PC-9 (cell line): Measurements from ENCODE around the gene ARHGEF1. TPM values are rescaled to one million over a fixed set of nuclear protein-coding genes. Genes with fewer than 3 reads are reported as not detected.
A peak's percentile ranks its signal among the peaks of the same experiment; 100 is the strongest.

Experiments used
- BruUV-seq: library from RNA; stranded (reverse); fragments of 400-500 nt; replicated peaks from 2 replicates; lab custom pipeline; 2021; lab: Mats Ljungman, UMichigan
- CTCF ChIA-PET: fragments of 300-600 bp; sonication (Branson Sonifier 250); formaldehyde crosslinking; loops from one replicate; lab custom pipeline; 2022; ENCODE audit warnings: antibody characterized with exemption; lab: Charles Lee
- POLR2A ChIA-PET: fragments of 300-600 bp; sonication (Branson Sonifier 250); formaldehyde crosslinking; loops from one replicate; lab custom pipeline; 2022; ENCODE audit warnings: antibody characterized with exemption; ENCODE audit not compliant: unreplicated experiment; lab: Charles Lee
- DNase-seq, 2 experiments: peaks; one replicate each; pipeline versions ENCODE4 v3.0.0 to v3.0.0-alpha.2; 2015 to 2022; ENCODE audit warnings: mixed read lengths in 1 of 2
- H2AFZ ChIP-seq: fragments of 200-600 bp; sonication (generic); 2 replicates; pipeline ENCODE4 v1.8.1; 2017; ENCODE audit warnings: antibody characterized with exemption
- H3F3A ChIP-seq: fragments of 200-600 bp; sonication (generic); 2 replicates; pipeline ENCODE4 v1.8.1; 2017; ENCODE audit warnings: antibody characterized with exemption, mild to moderate bottlenecking, low read depth; ENCODE audit not compliant: insufficient read depth
- H3K27ac ChIP-seq: fragments of 200-600 bp; sonication (generic); 2 replicates; pipeline ENCODE4 v1.6.1; 2016; ENCODE audit warnings: mixed run types
- H3K27me3 ChIP-seq: fragments of 200-600 bp; sonication (generic); 2 replicates; pipeline ENCODE4 v1.6.1; 2016; ENCODE audit warnings: low read depth, mixed run types; ENCODE audit not compliant: insufficient read depth
- H3K36me3 ChIP-seq: fragments of 200-600 bp; sonication (generic); 2 replicates; pipeline ENCODE4 v1.6.1; 2016; ENCODE audit warnings: low read depth, mixed run types
- H3K4me1 ChIP-seq: fragments of 200-600 bp; sonication (generic); replicated peaks from 2 replicates; pipeline ENCODE4 v1.6.1; 2016; ENCODE audit warnings: mixed run types; ENCODE audit not compliant: insufficient read depth
- H3K4me2 ChIP-seq: fragments of 200-600 bp; sonication (generic); 2 replicates; pipeline ENCODE4 v1.6.1; 2017; ENCODE audit warnings: mixed run types
- H3K4me3 ChIP-seq: fragments of 200-600 bp; sonication (generic); 2 replicates; pipeline ENCODE4 v1.6.1; 2016; ENCODE audit warnings: mixed run types
- H3K79me2 ChIP-seq: fragments of 200-600 bp; sonication (generic); 2 replicates; pipeline ENCODE4 v1.6.1; 2017; ENCODE audit warnings: low read depth, mixed run types
- H3K9me2 ChIP-seq: fragments of 200-600 bp; sonication (generic); 2 replicates; pipeline ENCODE4 v1.8.1; 2017; ENCODE audit warnings: mild to moderate bottlenecking; ENCODE audit not compliant: insufficient read depth
- H3K9me3 ChIP-seq: fragments of 200-600 bp; sonication (generic); 2 replicates; pipeline ENCODE4 v1.8.1; 2016; ENCODE audit warnings: low read depth; ENCODE audit not compliant: insufficient read depth
- H4K20me1 ChIP-seq: fragments of 200-600 bp; sonication (generic); 2 replicates; pipeline ENCODE4 v1.8.1; 2017; ENCODE audit not compliant: insufficient read depth
- CTCF ChIP-seq: fragments of 200-600 bp; sonication (generic); conservative IDR thresholded peaks from 2 replicates; pipeline ENCODE4 v1.6.1; 2017; ENCODE audit warnings: mixed run types, antibody characterized with exemption, mild to moderate bottlenecking, moderate library complexity
- EZH2 ChIP-seq: fragments of 200-600 bp; sonication (generic); IDR thresholded peaks from 2 replicates; pipeline ENCODE4 v1.8.0; 2017; ENCODE audit warnings: antibody characterized with exemption, low read depth
- intact Hi-C: fragments of 100-400 bp; cut with micrococcal nuclease; formaldehyde crosslinking; loops from one replicate; pipeline ENCODE4 v1.10.0; 2022; ENCODE audit not compliant: unreplicated experiment
- total RNA-seq: library from RNA; stranded (reverse); gene quantifications from 2 replicates; pipeline ENCODE4 v1.2.3, GENCODE V29; 2021

ARHGEF1 gene
- total RNA-seq, 1 experiment from 2014 or later = 101 TPM

GRCh38 chr19:41945135-41945766 lies 62.3 kb downstream of the ARHGEF1 start:
- CTCF ChIA-PET = interaction anchor here (0.6 kb wide), 1 partner anchor 17 kb away, joined by 3 read pairs; the partner anchor contains the start of gene ERFL
- intact Hi-C loops = no loop called here
- Histone ChIP-seq H4K20me1 (no peaks in the 10 kb centered on the region), H3K27ac (no peak overlapping the region), H2AFZ (no peak overlapping the region), H3K4me1 (no peaks in the 10 kb centered on the region), H3K9me3 (no peaks in the 10 kb centered on the region), H3K9me2 (no peaks in the 10 kb centered on the region), H3K79me2 (no peaks in the 10 kb centered on the region), H3F3A (no peaks in the 10 kb centered on the region), H3K4me3 (no peak overlapping the region), H3K27me3 (no peaks in the 10 kb centered on the region), H3K4me2 (no peak overlapping the region), H3K36me3 (no peaks in the 10 kb centered on the region)
- POLR2A ChIA-PET = no interaction called here
- BruUV-seq = no TSS peak
- TF ChIP-seq EZH2 (no peak), CTCF (no peak)
- no peak for DNase-seq

GRCh38 chr19:41947091-41947490 lies 64.1 kb downstream of the ARHGEF1 start:
- no peaks in the 10 kb centered on the region for H3K9me2 ChIP-seq
- no peak for DNase-seq
- H3K36me3 ChIP-seq = no peaks in the 10 kb centered on the region
- no peaks in the 10 kb centered on the region for H3K27me3 ChIP-seq
- H3K9me3 ChIP-seq = no peaks in the 10 kb centered on the region
- no peaks in the 10 kb centered on the region for H3F3A ChIP-seq
- H3K4me1 ChIP-seq = no peaks in the 10 kb centered on the region
- BruUV-seq = no TSS peak
- intact Hi-C loops = no loop called here
- H3K4me3 ChIP-seq = no peak overlapping the region
- TF ChIP-seq CTCF = no peak
- TF ChIP-seq EZH2 = no peak
- ChIA-PET CTCF (interaction anchor here (1.0 kb wide), 1 partner anchor 59 kb away, joined by 3 read pairs; no protein-coding TSS in a partner anchor), POLR2A (no interaction called here)
- no peaks in the 10 kb centered on the region for H4K20me1 ChIP-seq
- H3K4me2 ChIP-seq = no peak overlapping the region
- no peaks in the 10 kb centered on the region for H3K79me2 ChIP-seq
- H3K27ac ChIP-seq = no peak overlapping the region
- no peak overlapping the region for H2AFZ ChIP-seq

GRCh38 chr19:41951686-41952172 lies 68.7 kb downstream of the ARHGEF1 start:
- H3K27me3 ChIP-seq = no peaks in the 10 kb centered on the region
- DNase-seq = peak in 1 of 2 experiments; percentile 76
- H3K9me2 ChIP-seq = no peaks in the 10 kb centered on the region
- TF ChIP-seq CTCF (peak; percentile 97), EZH2 (no peak)
- H3K36me3 ChIP-seq = no peaks in the 10 kb centered on the region
- ChIA-PET CTCF (no interaction called here), POLR2A (no interaction called here)
- H3K27ac ChIP-seq = no peak overlapping the region
- intact Hi-C loops = loop anchor here (1.0 to 10.0 kb wide), 2 partner anchors 78 to 307 kb away; no protein-coding TSS in a partner anchor
- H3K4me2 ChIP-seq = no peak overlapping the region
- no peaks in the 10 kb centered on the region for H3K4me1 ChIP-seq
- peaks cover 3% of the 10 kb centered on the region; the same call in 1 of the 2 replicates for H3F3A ChIP-seq
- no peak overlapping the region for H3K4me3 ChIP-seq
- H4K20me1 ChIP-seq = no peaks in the 10 kb centered on the region
- no peak overlapping the region for H2AFZ ChIP-seq
- no peaks in the 10 kb centered on the region for H3K9me3 ChIP-seq
- BruUV-seq = no TSS peak
- H3K79me2 ChIP-seq = no peaks in the 10 kb centered on the region
